IMR-90 (cell line): Measurements from ENCODE around the gene C12orf75. TPM values are rescaled to one million over a fixed set of nuclear protein-coding genes. Genes with fewer than 3 reads are reported as not detected.
A peak's percentile ranks its signal among the peaks of the same experiment; 100 is the strongest.

ENCODE experiments used
- ATAC-seq: fragments of 200-7000 bp; cut with Tn5 transposase; 2 replicates; pipeline ENCODE4 v1.9.1; 2020; ENCODE audit warnings: low read depth, mild to moderate bottlenecking, moderate library complexity
- BruUV-seq: library from RNA; stranded (reverse); fragments of 400-500 nt; replicated peaks from 2 replicates; lab custom pipeline; 2021; lab: Mats Ljungman, UMichigan
- CTCF ChIA-PET: fragments of 300-600 bp; formaldehyde crosslinking; extraction: SDS; loops from one replicate; lab custom pipeline; 2021; ENCODE audit warnings: antibody characterized with exemption; lab: Yijun Ruan, JAX
- POLR2A ChIA-PET: fragments of 300-600 bp; sonication (Branson Sonifier 250); formaldehyde crosslinking; loops from one replicate; lab custom pipeline; 2022; ENCODE audit warnings: antibody characterized with exemption; ENCODE audit not compliant: unreplicated experiment; lab: Charles Lee
- DNase-seq: peaks from one replicate; pipeline ENCODE4 v3.0.0; 2013
- H2AFZ ChIP-seq: replicated peaks from 2 replicates; pipeline ENCODE3; 2013; ENCODE audit warnings: low read length, mild to moderate bottlenecking; ENCODE audit not compliant: poor library complexity
- H2AK5ac ChIP-seq: 2 replicates; pipeline ENCODE4 v1.6.1; 2013; ENCODE audit warnings: low read depth, low read length, inconsistent platforms
- H2AK9ac ChIP-seq: replicated peaks from 2 replicates; pipeline ENCODE3; 2013; ENCODE audit warnings: mild to moderate bottlenecking, low read depth, low read length, moderate library complexity; ENCODE audit not compliant: poor library complexity
- H2BK120ac ChIP-seq: 2 replicates; pipeline ENCODE4 v1.6.1; 2013; ENCODE audit warnings: low read depth, low read length, inconsistent platforms
- H2BK15ac ChIP-seq: 3 replicates; pipeline ENCODE4 v1.6.1; 2013; ENCODE audit warnings: low read depth, low read length, inconsistent platforms
- H2BK20ac ChIP-seq: 2 replicates; pipeline ENCODE4 v1.6.1; 2013; ENCODE audit warnings: low read depth, mild to moderate bottlenecking, inconsistent platforms, low read length, moderate library complexity
- H2BK5ac ChIP-seq: 2 replicates; pipeline ENCODE4 v1.6.1; 2013; ENCODE audit warnings: mild to moderate bottlenecking, low read depth, low read length, inconsistent platforms; ENCODE audit not compliant: poor library complexity, severe bottlenecking
- H3K14ac ChIP-seq: replicated peaks from 2 replicates; pipeline ENCODE4 v1.6.1; 2013; ENCODE audit warnings: low read depth, low read length, inconsistent platforms
- H3K18ac ChIP-seq: 2 replicates; pipeline ENCODE4 v1.6.1; 2013; ENCODE audit warnings: low read depth, low read length, control low read depth
- H3K23ac ChIP-seq: 2 replicates; pipeline ENCODE4 v1.6.1; 2013; ENCODE audit warnings: low read depth, low read length, inconsistent platforms
- H3K27ac ChIP-seq: 2 replicates; pipeline ENCODE4 v1.5.1; 2013; ENCODE audit warnings: mild to moderate bottlenecking, control low read depth, low read length; ENCODE audit not compliant: insufficient read depth
- H3K27me3 ChIP-seq: 2 replicates; pipeline ENCODE4 v1.6.1; 2013; ENCODE audit warnings: low read length; ENCODE audit not compliant: control insufficient read depth, insufficient read depth
- H3K36me3 ChIP-seq: 2 replicates; pipeline ENCODE4 v1.6.1; 2013; ENCODE audit warnings: low read length, mixed read lengths; ENCODE audit not compliant: control insufficient read depth, insufficient read depth
- H3K4ac ChIP-seq: 2 replicates; pipeline ENCODE4 v1.6.1; 2013; ENCODE audit warnings: low read depth, low read length, inconsistent platforms
- H3K4me1 ChIP-seq: 2 replicates; pipeline ENCODE4 v1.6.1; 2013; ENCODE audit warnings: low read length, mixed read lengths; ENCODE audit not compliant: control insufficient read depth, insufficient read depth
- H3K4me2 ChIP-seq: 2 replicates; pipeline ENCODE4 v1.6.1; 2013; ENCODE audit warnings: low read depth, mild to moderate bottlenecking, control low read depth, low read length, moderate library complexity
- H3K4me3 ChIP-seq: 2 replicates; pipeline ENCODE4 v1.5.1; 2013; ENCODE audit warnings: low read depth, mild to moderate bottlenecking, control low read depth, low read length, moderate library complexity; ENCODE audit not compliant: insufficient read depth
- H3K56ac ChIP-seq: 2 replicates; pipeline ENCODE4 v1.6.1; 2013; ENCODE audit warnings: low read length, inconsistent platforms; ENCODE audit not compliant: insufficient read depth; ENCODE audit errors: extremely low read depth
- H3K79me1 ChIP-seq, 2 experiments: 2 replicates each; pipeline ENCODE4 v1.6.1; 2013; ENCODE audit warnings: low read length in 2 of 2, inconsistent platforms in 1 of 2, low read depth in 1 of 2
- H3K9ac ChIP-seq: 2 replicates; pipeline ENCODE4 v1.6.1; 2013; ENCODE audit warnings: low read depth, low read length, control low read depth
- H3K9me1 ChIP-seq: 2 replicates; pipeline ENCODE4 v1.6.1; 2013; ENCODE audit warnings: low read length, inconsistent platforms; ENCODE audit not compliant: insufficient read depth
- H3K9me3 ChIP-seq: 2 replicates; pipeline ENCODE4 v1.6.1; 2013; ENCODE audit warnings: low read length; ENCODE audit not compliant: control insufficient read depth, insufficient read depth
- H4K20me1 ChIP-seq: 2 replicates; pipeline ENCODE4 v1.6.1; 2013; ENCODE audit warnings: low read length, inconsistent platforms; ENCODE audit not compliant: insufficient read depth
- H4K5ac ChIP-seq: 2 replicates; pipeline ENCODE4 v1.6.1; 2013; ENCODE audit warnings: mild to moderate bottlenecking, low read depth, low read length, control low read depth
- H4K8ac ChIP-seq, 2 experiments: 2 replicates each; pipeline ENCODE4 v1.6.1; 2013; ENCODE audit warnings: low read depth in 2 of 2, low read length in 2 of 2, control low read depth in 1 of 2, inconsistent platforms in 1 of 2
- H4K91ac ChIP-seq: 2 replicates; pipeline ENCODE4 v1.6.1; 2013; ENCODE audit warnings: low read depth, low read length, inconsistent platforms; ENCODE audit not compliant: insufficient read depth
- BHLHE40 ChIP-seq: fragments of 150-350 bp; IDR thresholded peaks from 2 replicates; pipeline ENCODE4 v1.6.1; 2016; ENCODE audit warnings: mild to moderate bottlenecking, low read depth, low read length
- CTCF ChIP-seq: conservative IDR thresholded peaks from 2 replicates; pipeline ENCODE4 v1.5.1; 2012; ENCODE audit warnings: mild to moderate bottlenecking, low read depth, low read length, improper control_type of control experiment
- FOS ChIP-seq: fragments of 150-350 bp; IDR thresholded peaks from 2 replicates; pipeline ENCODE4 v1.6.1; 2016; ENCODE audit warnings: low read depth, low read length
- MAFK ChIP-seq: IDR thresholded peaks from 2 replicates; pipeline ENCODE4 v1.6.1; 2012; ENCODE audit warnings: low read depth, low read length, improper control_type of control experiment
- MXI1 ChIP-seq: IDR thresholded peaks from 2 replicates; pipeline ENCODE4 v1.6.1; 2012; ENCODE audit warnings: low read depth, mild to moderate bottlenecking, low read length, moderate library complexity, borderline replicate concordance
- NFE2L2 ChIP-seq: fragments of 150-350 bp; IDR thresholded peaks from 2 replicates; pipeline ENCODE4 v1.6.1; 2016; ENCODE audit warnings: low read depth, mild to moderate bottlenecking, low read length
- POLR2A ChIP-seq: IDR thresholded peaks from 2 replicates; pipeline ENCODE4 v1.6.1; 2012; ENCODE audit warnings: mild to moderate bottlenecking, low read depth, low read length
- RAD21 ChIP-seq: IDR thresholded peaks from 2 replicates; pipeline ENCODE4 v1.6.1; 2012; ENCODE audit warnings: low read length, improper control_type of control experiment
- RFX5 ChIP-seq: IDR thresholded peaks from 2 replicates; pipeline ENCODE4 v1.8.0; 2012; ENCODE audit warnings: low read depth, mild to moderate bottlenecking, low read length, moderate library complexity
- SMC3 ChIP-seq: fragments of 150-350 bp; IDR thresholded peaks from 2 replicates; pipeline ENCODE4 v1.6.1; 2016; ENCODE audit warnings: low read depth, mild to moderate bottlenecking, antibody characterized with exemption, low read length, moderate library complexity
- USF2 ChIP-seq: fragments of 150-350 bp; IDR thresholded peaks from 2 replicates; pipeline ENCODE4 v1.6.1; 2017; ENCODE audit warnings: mild to moderate bottlenecking, antibody characterized with exemption, low read length, low read depth
- WGBS, 2 experiments: methylation state at CpG; one replicate each; pipeline versions ENCODE4 v1.1.5 to v1.1.7; 2013; ENCODE audit warnings: missing lambda C conversion rate in 2 of 2; ENCODE audit not compliant: insufficient read length in 1 of 2; ENCODE audit errors: extremely low coverage in 2 of 2; 5-methylcytosine and 5-hydroxymethylcytosine counted together
- dilution Hi-C: fragments of 300-500 bp; cut with HindIII; formaldehyde crosslinking; loops from one replicate; pipeline ENCODE4 v1.14.3; 2018; ENCODE audit warnings: low sequenced_read_pairs; ENCODE audit not compliant: unreplicated experiment
- in situ Hi-C: fragments of 300-500 bp; cut with MboI; formaldehyde crosslinking; loops from 3 replicates; pipeline ENCODE4 v1.14.3; 2019; ENCODE audit warnings: low sequenced_read_pairs, inconsistent platforms, mixed read lengths
- intact Hi-C: fragments of 100-400 bp; cut with micrococcal nuclease; formaldehyde crosslinking; loops from 2 replicates; pipeline ENCODE4 v1.10.0; 2022
- polyA plus RNA-seq, 3 experiments: library from polyadenylated mRNA; depleted of rRNA; stranded (reverse); fragments of >200 nt; gene quantifications; 2 replicates each; pipeline ENCODE4 v1.2.3, GENCODE V29; 2012; ENCODE audit warnings: low replicate concordance in 1 of 3
- total RNA-seq: library from RNA; depleted of rRNA; stranded (reverse); fragments of >200 nt; gene quantifications from 2 replicates; pipeline ENCODE4 v1.2.3, GENCODE V29; 2012

The C12orf75 gene
- total and polyA plus RNA-seq, 2 of the 4 experiments (the other 2 are of a cell fraction), result 145 to 278 TPM

GRCh38 chr12:105317942-105318621 lies 12.4 kb upstream of the C12orf75 start (continued):
- no peak for TF ChIP-seq SMC3

- ChIA-PET POLR2A (no interaction called here), CTCF (interaction anchor here (0.6 kb wide), 1 partner anchor 22 kb away, joined by 5 read pairs; no protein-coding TSS in a partner anchor)
- no peak overlapping the region for H2AFZ ChIP-seq
- H2BK20ac ChIP-seq, result peak overlapping the region; percentile 84
- peak overlapping the region; percentile 33; the same call in 1 of the 2 replicates for H3K23ac ChIP-seq
- peak overlapping the region; percentile 91 for H2BK15ac ChIP-seq
- intact Hi-C loops (no loop called here), in situ Hi-C loops (no loop called here), dilution Hi-C loops (no loop called here)
- peaks cover 12% of the 10 kb centered on the region for H3K4me1 ChIP-seq
- H4K8ac ChIP-seq, result peak overlapping the region; percentile 44 to 53
- 100% methylated on average over 1 of the region's 2 CpGs; no CpG with 5 or more reads in 1 of the 2 experiments for WGBS, 2 experiments
- ATAC-seq, result no peak
- DNase-seq, result no peak
- no peak overlapping the region for H2AK9ac ChIP-seq
- H3K18ac ChIP-seq, result peak overlapping the region; percentile 45; the same call in 1 of the 2 replicates
- peak overlapping the region; percentile 30; the same call in 1 of the 2 replicates for H4K5ac ChIP-seq
- H4K91ac ChIP-seq, result peak overlapping the region; percentile 67
- no peaks in the 10 kb centered on the region for H3K36me3 ChIP-seq
- H3K4me2 ChIP-seq, result no peak overlapping the region
- H3K4ac ChIP-seq, result peak overlapping the region; percentile 59
- peak overlapping the region; percentile 53; the same call in 1 of the 2 replicates for H3K14ac ChIP-seq
- no peaks in the 10 kb centered on the region for H3K9me3 ChIP-seq
- H4K20me1 ChIP-seq, result no peaks in the 10 kb centered on the region
- no peaks in the 10 kb centered on the region for H3K27me3 ChIP-seq
- BruUV-seq, result no TSS peak
- H3K9me1 ChIP-seq, result peaks cover 23% of the 10 kb centered on the region
- peak overlapping the region; percentile 98 for H2BK5ac ChIP-seq
- H3K9ac ChIP-seq, result no peak overlapping the region
- no peak overlapping the region for H3K56ac ChIP-seq
- H3K27ac ChIP-seq, result peak overlapping the region; percentile 50; the same call in 1 of the 2 replicates
- peaks cover 6 to 42% of the 10 kb centered on the region in 2 experiments; a peak in 2 of 4 replicates for H3K79me1 ChIP-seq
- H2AK5ac ChIP-seq, result peak overlapping the region; percentile 72
- no peak overlapping the region for H3K4me3 ChIP-seq
- peak overlapping the region; percentile 99 for H2BK120ac ChIP-seq
- TF ChIP-seq USF2 (no peak), SMC3 (no peak), NFE2L2 (no peak), RAD21 (no peak), BHLHE40 (no peak), CTCF (no peak), POLR2A (no peak), MXI1 (no peak), RFX5 (no peak), MAFK (no peak), FOS (no peak)
Measured at GRCh38 chr12:105318651-105319483, 11.6 kb upstream of the C12orf75 start.
